Esophagus muscularis mucosa (tissue), 4 donors: ENCODE data around the gene ERBB4.

Experiments used
- EP300 ChIP-seq: sonication (generic); formaldehyde crosslinking; IDR thresholded peaks from one replicate; pipeline ENCODE4 v1.6.1; 2017; ENCODE audit warnings: antibody characterized with exemption
- POLR2A ChIP-seq: fragments of 450-650 bp; IDR thresholded peaks from one replicate; pipeline ENCODE4 v1.6.1; 2017; ENCODE audit warnings: antibody characterized with exemption, moderate library complexity, mild to moderate bottlenecking, low read depth
- POLR2AphosphoS5 ChIP-seq, 2 donors: sonication (generic); formaldehyde crosslinking; IDR thresholded peaks; one replicate each; pipeline ENCODE4 v1.6.1; 2017; ENCODE audit warnings: antibody characterized with exemption in 2 of 2
- TF ChIP-seq, protein P1 (sequence below), 3 experiments: fragments of 200-600 bp in 2 of 3; fragments of 450-650 bp in 1 of 3; sonication (generic) in 2 of 3; IDR thresholded peaks; one replicate each; pipeline ENCODE4 v1.5.1; 2017 to 2019; ENCODE audit warnings: antibody characterized with exemption in 3 of 3, mild to moderate bottlenecking in 2 of 3, moderate library complexity in 1 of 3

DNA sequence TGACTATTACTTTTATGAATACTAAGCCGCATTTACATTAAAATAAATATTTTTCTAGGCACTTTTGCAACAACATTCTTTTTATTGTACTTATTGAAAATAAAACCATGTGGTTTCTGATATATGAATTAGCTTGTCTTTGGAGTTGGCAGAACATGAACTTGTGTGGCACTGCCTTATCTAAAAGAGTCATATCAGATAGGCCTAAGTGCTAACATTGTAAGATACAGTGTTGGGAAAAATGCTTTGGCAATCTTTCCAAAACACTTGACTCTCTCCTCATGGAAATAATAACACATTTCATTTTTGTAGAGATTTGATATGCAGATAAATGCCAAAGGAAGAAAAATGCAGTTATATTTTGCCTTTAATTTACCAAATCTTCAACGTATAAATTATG is 191.7 kb downstream of the ERBB4 start:
- no peak for TF ChIP-seq POLR2A
- TF ChIP-seq POLR2AphosphoS5 (IDR thresholded peaks at IDR 0.05), result no peak
- TF ChIP-seq, protein P1, sequence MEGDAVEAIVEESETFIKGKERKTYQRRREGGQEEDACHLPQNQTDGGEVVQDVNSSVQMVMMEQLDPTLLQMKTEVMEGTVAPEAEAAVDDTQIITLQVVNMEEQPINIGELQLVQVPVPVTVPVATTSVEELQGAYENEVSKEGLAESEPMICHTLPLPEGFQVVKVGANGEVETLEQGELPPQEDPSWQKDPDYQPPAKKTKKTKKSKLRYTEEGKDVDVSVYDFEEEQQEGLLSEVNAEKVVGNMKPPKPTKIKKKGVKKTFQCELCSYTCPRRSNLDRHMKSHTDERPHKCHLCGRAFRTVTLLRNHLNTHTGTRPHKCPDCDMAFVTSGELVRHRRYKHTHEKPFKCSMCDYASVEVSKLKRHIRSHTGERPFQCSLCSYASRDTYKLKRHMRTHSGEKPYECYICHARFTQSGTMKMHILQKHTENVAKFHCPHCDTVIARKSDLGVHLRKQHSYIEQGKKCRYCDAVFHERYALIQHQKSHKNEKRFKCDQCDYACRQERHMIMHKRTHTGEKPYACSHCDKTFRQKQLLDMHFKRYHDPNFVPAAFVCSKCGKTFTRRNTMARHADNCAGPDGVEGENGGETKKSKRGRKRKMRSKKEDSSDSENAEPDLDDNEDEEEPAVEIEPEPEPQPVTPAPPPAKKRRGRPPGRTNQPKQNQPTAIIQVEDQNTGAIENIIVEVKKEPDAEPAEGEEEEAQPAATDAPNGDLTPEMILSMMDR (IDR thresholded peaks at IDR 0.05), result no peak
- no peak for TF ChIP-seq EP300
